Measurements from ENCODE around the gene KIF21A.

Gene KIF21A

DNA sequence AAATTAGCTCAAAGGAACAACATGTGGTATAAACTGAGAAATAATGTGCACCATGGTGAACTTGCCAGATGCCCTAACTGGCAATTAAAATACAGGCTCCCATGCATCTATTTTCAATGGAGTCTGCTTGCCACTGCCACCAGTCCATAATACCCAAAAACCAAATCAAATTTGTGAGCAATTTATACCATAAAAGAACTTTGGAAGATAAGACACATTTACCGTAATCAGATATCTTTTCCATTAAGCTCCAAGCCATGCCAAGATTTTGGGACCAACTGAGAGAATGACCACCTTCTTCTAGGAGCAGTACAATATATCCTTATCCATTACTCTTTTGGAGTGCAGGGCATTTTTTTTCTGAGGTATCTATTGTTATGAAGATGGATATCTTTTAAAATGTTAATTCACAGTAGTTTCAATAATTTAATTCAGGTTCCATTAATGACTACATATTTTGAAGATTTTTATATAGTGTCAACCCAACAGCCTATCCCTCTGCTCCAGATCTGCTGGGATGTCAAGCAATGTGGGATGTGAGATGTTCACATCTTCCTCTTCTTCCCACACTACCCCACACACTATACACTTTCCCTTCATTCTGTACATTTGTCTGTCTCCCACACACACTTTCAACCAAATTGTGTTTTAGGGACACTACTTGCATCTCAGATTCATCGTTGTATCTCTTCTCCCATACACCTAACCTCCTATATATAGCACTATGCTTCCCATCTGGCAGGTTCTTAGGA, 53.3 kb downstream of the KIF21A start:
- DNase-seq, result no peak

DNA sequence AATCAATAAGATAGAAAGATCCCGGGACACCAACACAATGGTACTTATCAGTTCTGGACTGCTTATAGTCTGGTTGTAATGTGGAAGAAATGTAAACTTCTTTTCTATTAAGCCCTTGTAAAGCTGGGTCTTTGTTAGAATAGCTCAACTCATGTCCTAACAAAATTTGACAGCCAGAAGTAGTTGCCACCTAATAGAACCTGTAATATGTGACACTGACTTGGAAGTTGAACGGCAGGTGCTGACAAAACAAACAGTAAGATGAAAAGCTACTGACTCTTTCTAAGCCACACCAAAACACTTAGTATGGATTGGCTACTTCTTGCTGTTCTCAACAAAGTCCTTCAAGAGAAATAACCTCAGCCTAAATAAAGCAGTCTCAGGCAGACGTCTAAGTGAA, 56.6 kb downstream of the KIF21A start:
- DNase-seq, result no peak

DNA sequence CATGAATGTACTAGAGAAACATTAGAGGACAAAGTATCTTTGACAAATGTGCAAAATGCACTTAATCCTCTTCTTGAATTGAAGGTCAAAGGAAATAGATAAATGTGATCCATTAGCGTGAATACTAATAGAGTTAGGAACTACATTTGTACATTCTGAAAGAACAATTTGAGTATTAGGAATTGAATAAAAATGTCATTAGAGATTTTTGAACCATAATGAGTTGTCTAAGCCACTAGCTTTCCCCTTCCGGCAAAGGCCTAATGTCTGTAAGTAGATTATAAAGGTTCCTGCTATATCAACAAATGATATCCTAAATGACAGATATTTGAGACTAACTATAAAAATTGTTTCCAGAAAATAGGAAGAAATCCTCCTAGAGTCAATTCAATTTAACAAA, 59.8 kb downstream of the KIF21A start:
- no peak for DNase-seq

DNA sequence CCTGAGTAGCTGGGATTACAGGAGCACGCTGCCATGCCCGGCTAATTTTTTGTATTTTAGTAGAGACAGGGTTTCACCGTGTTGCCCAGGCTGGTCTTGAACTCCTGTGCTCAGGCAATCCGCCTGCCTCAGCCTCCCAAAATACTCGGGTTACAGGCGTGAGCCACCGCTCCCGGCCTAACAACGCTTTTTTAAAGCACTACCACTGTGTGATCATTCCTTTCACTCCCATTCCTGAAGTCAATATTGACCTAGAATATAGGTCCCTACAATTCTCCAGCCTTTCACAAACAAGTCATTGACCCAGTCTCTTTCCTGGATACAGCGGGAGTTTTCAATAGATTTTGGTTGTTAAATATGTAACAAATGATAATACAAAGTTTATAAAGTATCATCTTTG, 62.8 kb downstream of the KIF21A start:
- no peak for DNase-seq

DNA sequence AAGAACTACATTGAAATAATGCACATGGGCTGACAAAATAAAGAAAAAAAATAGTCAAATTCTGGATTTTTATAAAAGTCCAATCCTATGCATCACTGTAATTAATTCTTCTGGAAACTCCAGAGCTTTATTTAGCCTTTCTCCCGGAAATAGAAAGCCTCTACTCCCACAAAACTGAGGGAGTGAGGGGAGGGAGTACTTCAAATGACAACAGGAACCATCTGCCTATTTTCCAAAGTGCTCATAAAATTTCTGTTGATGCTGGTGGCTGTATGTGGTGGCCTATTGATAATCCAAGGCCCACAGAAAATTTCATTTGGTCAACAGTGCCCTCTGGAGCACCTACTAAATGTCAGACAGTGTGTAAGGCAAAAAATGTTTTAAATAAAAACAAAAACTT, 64.6 kb downstream of the KIF21A start:
- DNase-seq, result no peak

DNA sequence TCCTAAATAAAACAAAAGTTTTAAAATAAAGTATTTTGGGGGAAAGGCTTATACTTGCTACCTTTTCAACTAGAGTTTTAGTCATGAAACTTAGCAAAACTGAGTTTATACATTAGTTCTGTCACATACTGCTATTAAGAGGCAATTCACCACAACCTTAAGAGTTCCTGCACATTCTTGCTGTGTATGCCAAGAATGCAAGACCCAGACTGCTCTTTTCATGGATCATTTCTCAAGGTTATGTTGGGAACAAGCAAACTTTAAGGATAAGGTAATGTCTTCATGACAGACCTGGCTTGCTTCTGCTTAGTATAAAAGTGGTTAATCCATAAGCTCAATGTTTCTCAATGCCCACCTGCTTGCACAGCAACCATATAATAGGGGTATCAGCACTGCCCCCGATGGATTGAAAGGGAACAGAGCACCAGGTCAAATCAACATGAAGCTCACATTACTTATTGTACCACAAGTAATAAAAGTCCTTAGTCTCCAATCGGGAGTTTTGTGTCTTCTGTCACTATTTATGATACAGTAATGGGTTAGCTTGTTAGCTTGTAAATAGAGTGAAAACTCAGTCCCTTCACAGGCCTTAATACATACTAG, 67.6 kb downstream of the KIF21A start:
- no peak for DNase-seq

DNA sequence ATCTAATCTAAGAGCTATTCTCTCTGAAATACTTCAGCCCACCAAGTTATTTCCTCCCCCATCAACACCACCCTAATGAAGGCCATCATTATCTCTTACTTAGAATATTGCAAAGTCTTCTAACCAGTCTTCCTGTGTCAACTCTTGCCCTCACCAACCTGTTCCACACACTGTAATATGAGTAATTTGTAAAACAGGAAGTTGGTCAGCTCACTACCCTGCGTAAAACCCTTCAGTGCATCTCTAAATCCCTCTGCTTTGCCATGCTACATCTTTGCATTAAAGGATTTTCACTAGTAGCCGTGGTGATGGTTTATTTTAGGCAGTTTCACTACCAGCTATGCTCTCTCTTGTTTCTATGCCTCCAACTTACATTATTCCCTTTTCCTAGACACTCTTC, 70.0 kb downstream of the KIF21A start:
- no peak for DNase-seq

DNA sequence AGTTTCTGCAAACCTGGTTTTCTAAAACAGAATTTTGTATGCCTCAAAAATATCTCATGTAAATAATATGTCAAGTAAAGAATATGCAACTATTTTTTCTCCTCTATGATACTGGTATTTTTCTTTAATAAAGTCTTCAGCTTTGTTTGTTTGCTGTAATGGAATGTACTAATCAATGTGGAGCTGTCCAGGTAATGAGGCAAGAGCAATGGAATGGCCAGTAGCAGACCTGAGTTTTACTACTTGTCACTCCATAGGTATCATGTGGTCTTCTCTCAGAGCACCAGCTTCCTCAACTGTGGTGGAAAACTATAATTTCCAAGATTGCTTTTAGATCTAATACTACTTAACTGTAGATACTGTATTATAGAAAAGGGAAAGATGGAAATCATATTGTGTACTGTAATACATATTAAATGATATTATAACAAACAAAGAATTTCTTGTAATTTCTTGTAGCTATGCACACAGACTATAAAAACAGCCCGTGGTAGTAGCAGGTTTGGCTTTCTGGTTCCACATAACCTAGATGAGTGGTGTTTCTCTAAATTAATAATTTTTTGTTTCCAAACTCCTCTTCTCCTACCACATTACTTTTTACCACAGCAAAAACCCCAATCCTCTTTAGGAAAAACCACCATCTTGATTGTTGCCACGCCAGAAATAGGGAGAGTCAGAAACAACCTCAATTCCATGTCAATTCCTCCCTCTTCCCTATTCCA, 70.6 kb downstream of the KIF21A start:
- DNase-seq, result no peak

DNA sequence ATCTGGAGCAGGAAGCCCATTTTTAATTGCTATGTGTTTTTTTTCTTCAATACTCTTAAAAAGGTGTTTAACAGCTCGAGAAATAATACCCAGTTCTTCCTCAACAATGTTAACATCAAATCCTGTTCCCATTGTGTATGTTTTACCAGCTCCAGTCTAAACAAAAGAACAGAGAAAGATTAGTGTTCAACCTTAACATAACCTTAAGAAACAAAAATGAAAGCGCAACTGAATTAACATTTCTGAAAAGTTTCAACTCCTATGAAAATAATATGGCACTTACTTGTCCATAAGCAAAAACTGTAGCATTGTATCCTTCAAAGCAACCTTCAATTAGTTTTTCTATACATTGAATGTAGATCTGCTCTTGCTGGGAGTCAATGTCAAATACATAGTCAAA, 73.2 kb downstream of the KIF21A start:
- DNase-seq, result no peak

DNA sequence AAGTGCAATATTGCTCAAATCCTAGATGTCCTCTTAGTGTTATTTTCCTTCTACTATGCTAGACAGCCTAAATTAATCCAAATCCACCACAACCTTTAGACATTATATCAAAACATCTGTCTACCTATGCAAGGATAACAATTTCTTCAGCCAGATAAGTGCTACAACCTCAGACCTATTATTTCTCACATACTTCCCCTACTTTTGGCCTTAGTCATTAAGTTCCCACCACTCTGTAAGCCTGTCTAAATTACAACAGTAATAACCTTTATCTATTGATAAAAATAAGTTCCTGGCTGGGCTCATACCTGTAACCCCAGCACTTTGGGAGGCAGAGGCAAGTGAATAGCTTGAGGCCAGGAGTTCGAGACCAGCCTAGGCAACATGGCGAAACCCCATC, 74.0 kb downstream of the KIF21A start:
- no peak for DNase-seq

DNA sequence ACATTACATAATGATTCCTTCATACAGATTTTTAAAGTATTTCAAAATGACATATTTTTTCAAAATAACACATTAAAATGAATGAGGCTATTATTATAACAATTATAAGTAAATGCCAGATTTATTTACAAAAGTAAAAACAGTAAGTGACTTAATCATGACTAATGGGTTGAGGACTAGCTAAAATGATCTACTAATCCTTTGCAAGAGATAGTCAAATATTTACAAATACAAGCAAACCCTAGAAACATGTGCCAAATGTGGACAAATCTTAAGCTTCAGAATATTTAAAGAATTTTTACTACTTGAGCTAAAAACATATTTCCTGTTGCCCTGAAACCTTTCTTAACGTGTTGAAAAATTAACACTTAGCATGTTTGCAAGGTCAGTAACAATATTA, 74.8 kb downstream of the KIF21A start:
- no peak for DNase-seq

DNA sequence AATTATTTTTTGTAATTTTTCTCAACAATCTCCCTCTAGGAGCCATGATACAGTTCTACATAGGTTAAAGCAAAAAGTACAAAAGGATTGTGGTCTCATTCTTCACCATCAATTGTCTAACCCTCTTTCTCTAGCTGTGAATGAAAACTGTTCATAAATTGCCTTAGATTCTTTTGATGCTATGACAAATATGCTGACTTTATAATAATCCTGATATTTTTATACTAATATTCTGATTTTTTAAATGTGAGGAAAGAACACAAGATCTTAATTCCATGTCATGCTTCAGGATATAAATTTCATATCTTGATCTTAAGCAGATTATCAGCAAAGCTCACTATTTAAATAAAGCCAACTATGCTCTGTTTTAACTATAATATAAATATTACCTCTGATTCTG, 75.4 kb downstream of the KIF21A start:
- DNase-seq, result no peak

DNA sequence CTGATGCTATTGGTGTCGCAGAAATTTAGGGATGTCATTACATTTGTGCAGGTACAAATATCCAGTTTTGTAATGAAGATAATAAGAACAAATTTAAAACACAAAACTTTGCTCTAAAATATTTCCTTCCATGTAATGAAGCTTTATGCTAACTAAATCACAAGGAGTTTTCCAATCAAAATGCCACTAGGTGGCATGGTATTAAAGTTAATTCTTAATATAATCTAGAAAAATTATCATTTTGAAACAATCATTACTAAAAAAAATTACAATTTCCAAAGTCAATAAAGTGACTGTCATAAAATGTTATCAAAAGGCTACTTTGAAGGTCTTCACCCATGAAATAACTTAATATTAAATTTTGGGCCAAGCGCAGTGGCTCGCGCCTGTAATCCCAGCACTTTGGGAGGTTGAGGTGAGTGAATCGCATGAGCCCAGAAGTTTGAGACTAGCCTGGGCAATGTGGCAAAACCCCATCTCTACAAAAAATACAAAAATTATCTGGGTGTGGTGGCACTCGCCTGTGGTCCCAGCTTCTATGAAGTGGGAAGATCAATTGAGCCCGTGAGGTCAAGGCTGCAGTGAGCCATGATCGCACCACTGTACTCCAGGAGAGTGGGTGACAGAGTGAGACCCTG, 77.4 kb downstream of the KIF21A start:
- DNase-seq, result no peak

DNA sequence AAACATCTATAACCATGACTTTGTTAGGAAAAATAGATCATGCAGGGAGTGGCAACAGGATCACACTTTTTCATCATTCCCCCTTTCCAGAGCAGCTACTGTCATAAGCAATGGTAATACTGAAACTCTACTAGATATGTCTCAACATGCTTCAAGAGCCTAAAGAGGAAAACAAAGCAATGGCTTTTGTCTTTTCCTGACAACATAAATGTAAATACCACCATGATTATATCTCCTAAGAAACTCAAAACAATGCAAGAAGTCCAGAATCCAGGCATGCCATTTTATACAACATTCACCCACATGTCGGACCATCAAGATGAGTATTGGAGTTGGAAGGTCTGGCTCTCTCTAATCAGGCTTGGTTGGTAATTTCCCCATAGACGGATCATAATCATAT, 78.7 kb downstream of the KIF21A start:
- no peak for DNase-seq

DNA sequence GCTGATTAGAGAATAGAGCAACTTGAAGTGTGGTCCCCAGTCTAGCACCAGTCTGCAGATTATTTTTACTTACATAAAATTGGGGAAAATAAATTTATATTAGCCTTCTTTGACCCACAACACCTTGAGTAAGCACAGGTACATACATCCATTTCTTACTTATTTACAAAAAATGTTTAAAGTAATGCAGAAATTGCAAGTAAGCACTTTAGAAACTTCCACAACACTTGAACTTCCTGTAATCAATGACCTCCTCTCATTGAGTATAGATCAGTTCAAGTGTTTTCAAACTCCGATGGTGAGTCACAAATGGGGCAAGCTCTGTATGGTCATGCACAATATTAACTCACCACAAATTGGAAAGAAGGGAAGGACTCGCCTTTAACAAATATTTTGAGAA, 83.3 kb downstream of the KIF21A start:
- no peak for DNase-seq

DNA sequence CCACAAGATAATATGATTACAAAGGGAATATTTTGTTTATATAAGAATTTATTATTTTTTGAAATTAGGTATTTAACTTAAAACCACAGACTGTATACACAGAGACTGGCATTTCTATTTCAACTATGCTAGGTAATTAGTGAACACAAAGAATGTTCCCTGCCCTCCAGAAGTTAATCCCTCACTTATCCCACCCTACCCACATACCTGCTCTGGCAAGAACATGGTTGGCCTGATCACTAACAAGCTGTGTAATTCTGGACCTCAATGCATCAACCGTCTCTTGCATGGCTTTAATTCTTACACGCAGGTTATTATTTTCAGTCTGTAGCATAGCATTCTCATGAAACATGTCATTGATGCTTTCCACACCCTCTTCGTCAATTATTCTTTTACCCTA, 85.9 kb downstream of the KIF21A start:
- no peak for DNase-seq

DNA sequence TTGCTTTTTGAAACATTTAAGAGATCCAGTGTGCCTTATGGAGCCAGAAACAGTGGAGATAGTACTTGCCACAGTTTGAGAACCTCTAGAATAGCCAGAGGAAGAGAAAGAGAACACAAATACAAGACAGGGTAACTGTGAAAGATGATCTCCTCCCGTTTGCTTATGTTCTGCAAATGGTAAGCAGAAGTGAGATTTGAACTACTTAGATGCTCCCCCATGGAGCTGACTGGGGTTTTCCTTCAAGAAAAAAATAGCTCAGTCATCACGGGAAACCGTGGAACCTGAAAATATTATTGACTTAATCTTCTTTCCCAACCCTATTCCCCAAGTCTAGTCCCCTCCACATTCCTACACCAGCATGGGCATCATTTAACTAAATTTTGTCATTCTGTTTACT, 87.1 kb downstream of the KIF21A start:
- DNase-seq, result no peak

DNA sequence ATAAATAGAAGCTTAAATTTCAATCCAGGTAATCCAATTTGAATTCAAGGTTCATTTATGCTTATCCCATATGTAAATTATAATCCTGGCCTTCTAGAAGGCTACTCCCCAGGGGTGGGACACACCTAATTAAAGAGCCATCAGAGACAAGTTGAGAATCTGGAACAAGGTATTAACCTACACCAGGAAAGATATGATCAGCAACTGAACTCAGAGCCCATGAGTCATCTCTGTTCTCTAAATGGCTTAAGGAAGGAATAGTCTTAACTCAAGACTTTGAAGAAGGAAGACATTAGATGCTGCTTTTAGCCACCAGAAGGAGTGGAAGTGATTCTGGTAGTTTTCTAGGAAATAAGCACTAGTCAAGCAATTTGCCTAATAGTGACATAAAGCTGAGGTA, 88.0 kb downstream of the KIF21A start:
- DNase-seq, result no peak

DNA sequence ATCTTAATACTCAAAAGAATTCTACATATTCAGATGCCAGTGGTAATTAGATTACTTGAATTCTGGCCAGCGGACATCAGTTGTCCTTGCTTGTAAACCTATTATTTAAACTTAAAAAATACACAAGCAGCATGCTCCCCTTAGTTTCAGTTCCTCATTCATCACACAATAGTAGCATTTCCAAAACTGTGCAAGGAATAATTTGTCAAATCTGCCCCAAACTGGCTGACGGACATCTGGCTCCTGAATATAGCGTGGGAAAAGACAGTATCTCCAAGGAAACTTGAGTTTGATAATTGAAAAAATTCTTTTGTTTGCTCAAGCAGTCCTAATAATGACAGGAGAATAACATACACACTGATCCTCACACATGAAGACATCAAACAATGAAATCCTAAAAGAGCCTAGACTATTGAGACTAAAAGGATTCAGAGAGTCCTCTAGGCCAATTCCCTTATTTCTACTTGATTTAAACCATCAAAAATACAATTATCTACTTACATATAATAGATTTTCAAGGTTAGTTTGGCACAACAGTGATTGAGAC, 90.4 kb downstream of the KIF21A start:
- no peak for DNase-seq

DNA sequence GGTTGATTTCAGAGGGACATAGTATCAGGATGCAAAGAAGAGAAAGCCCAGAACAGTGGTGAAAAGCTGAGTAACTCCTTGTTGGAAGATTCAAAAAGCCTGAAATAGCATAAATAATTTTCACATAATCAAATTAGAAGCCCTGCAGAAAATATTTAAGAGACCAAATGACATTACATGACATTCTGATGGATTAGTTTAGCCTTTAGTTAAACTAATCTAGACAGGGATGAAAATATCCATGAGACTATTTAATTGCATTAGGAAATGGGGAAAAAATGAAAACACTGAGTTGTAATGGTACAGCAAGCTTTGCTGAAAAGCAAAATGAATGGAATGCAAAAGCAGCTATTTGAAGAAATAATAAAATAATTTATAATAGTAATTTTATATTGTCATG, 91.8 kb downstream of the KIF21A start:
- no peak for DNase-seq

DNA sequence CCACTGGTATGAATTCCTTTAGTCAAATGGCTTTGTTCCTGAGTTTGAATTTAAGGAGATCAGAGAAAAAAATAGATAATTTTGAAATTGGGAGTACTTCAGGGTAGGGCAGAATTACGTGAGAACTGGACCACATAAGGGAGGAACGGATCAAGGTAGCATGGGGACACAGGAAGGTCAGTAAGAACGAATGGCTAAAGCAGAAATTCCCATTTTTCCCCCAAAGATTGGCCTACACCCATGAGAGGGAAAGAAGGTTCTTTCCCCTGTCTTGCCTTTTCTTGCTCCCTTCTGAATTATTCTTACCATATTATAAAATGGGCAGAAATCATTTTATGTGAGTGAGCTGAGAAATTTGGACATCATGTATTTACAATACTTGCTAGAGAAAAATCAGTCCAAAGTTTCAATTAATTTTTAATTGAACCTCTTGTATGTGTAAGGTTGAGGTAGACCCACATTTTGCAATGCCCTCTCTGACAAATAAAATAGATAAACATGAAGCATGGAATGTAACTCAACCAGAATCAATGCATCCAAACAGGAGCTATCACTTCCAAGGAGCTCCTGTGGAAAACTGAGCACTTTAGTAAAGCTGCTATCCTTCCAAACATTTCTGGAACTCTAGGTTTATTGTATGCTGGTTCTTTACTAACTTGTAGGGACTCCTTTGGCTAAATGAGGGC, 93.8 kb downstream of the KIF21A start:
- DNase-seq, result no peak

DNA sequence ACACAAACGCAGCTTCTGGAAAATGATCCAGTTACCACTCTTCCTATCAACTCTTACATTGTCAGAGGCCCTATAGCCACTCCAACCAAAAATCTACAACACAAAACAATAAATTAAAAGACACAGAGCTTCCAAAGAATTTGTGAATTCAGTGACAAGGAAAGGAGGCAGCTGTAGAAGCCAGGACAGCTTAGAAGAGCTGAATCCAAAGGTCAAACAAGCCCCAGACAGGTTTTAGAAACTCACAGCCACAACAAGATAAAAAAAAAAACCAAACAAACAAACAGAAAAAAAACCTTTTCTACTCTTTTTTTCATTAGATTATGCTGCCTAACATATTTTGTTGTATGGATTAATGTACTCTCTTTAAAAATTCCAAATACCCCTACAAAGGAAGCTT, 94.4 kb downstream of the KIF21A start:
- DNase-seq, result no peak

DNA sequence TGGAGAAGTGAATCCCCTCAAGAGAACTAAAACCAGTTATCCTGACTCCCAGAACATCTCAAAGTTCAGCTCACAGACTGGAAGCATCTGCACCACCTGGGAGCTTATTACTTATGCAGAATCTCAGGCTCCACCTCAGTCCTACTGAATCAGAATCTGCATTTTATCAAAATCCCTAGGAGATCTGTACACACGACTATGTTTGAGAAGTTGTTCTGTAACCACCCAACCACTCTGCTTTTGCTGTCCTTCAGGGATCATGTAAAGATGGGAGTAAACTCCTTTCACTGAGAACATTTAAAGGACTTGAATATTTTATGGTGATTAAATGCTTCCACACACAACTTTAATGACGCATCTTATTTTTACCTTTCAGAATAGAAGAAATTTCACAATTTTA, 98.0 kb downstream of the KIF21A start:
- no peak for DNase-seq

All from activated effector memory CD4-positive, alpha-beta T cell treated with Interleukin-2 at 50 U/mL for 16 hours (primary cell).